ENCODE measurements around the gene MANBA. TPM values are rescaled to one million over a fixed set of nuclear protein-coding genes. Genes with fewer than 3 reads are reported as not detected.

Gene MANBA
- total RNA-seq, 1 experiment from 2014 or later: 4.0 TPM

DNA sequence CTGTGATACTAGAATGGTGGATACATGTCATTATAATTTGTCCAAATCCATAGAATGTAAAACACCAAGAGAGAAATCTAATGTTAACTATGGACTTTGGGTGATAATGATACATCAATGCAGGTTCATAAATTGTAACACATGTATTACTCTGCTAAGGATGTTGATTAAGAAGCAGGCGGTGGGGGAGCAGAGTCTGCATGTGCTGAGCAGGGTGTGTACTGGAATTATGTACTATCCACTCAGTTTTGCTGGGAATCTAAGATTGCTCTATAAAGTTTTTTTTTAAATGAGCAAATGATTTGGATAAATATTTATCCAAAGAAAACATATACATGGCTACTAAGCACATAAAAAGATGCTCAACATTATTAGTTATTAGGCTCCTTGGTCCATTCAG is 15.0 kb upstream of the MANBA start:
- no peak overlapping the region for H3K4me3 ChIP-seq (ENCODE audit: low read depth, low read length, poor library complexity, severe bottlenecking)
- no peaks in the 10 kb centered on the region for H3K4me1 ChIP-seq (ENCODE audit: insufficient read depth, low read length, poor library complexity, severe bottlenecking)
- H3K9me3 ChIP-seq (ENCODE audit: low read depth, low read length, poor library complexity, severe bottlenecking): no peaks in the 10 kb centered on the region
- no TSS peak for BruUV-seq (replicated peaks)
- intact Hi-C loops (cut with micrococcal nuclease; ENCODE audit: unreplicated experiment): no loop called here
- TF ChIP-seq, protein P1, sequence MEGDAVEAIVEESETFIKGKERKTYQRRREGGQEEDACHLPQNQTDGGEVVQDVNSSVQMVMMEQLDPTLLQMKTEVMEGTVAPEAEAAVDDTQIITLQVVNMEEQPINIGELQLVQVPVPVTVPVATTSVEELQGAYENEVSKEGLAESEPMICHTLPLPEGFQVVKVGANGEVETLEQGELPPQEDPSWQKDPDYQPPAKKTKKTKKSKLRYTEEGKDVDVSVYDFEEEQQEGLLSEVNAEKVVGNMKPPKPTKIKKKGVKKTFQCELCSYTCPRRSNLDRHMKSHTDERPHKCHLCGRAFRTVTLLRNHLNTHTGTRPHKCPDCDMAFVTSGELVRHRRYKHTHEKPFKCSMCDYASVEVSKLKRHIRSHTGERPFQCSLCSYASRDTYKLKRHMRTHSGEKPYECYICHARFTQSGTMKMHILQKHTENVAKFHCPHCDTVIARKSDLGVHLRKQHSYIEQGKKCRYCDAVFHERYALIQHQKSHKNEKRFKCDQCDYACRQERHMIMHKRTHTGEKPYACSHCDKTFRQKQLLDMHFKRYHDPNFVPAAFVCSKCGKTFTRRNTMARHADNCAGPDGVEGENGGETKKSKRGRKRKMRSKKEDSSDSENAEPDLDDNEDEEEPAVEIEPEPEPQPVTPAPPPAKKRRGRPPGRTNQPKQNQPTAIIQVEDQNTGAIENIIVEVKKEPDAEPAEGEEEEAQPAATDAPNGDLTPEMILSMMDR (conservative IDR thresholded peaks at IDR 0.05; ENCODE audit: low read depth, low read length): no peak
- TF ChIP-seq EZH2 (IDR thresholded peaks at IDR 0.05; ENCODE audit: borderline replicate concordance, low read depth, low read length, poor library complexity, severe bottlenecking): no peak
- no peak overlapping the region for H3K27ac ChIP-seq (ENCODE audit: low read depth, low read length, poor library complexity, severe bottlenecking)
- no peaks in the 10 kb centered on the region for H3K36me3 ChIP-seq (ENCODE audit: insufficient read depth, low read length, poor library complexity, severe bottlenecking)
- H3K27me3 ChIP-seq (replicated peaks; ENCODE audit: insufficient read depth, low read depth, low read length, poor library complexity): no peaks in the 10 kb centered on the region
- CTCF ChIA-PET: no interaction called here
- DNase-seq (ENCODE audit: low spot score): no peak
- POLR2A ChIA-PET (ENCODE audit: low non-redundant PET): no interaction called here

DNA sequence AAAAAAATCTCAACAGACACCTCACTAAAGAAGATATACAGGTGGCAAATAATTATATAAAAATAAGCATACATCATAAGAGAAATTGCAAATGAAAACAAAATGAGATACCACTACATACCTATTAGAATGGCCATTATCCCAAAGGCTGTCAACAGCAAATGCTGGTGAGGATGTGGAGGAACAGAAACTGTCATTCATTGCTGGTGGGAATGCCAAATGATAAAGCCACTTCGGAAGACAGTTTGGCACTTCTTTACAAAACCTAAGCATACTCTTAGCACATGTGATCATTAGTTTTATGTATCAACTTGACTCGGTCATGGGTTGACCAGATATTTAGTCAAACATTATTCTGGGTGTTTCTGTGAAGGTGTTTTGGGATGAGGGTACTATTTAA is 13.5 kb upstream of the MANBA start:
- H3K36me3 ChIP-seq (ENCODE audit: insufficient read depth, low read length, poor library complexity, severe bottlenecking): no peaks in the 10 kb centered on the region
- POLR2A ChIA-PET (ENCODE audit: low non-redundant PET): no interaction called here
- no peak overlapping the region for H3K4me3 ChIP-seq (ENCODE audit: low read depth, low read length, poor library complexity, severe bottlenecking)
- no peaks in the 10 kb centered on the region for H3K4me1 ChIP-seq (ENCODE audit: insufficient read depth, low read length, poor library complexity, severe bottlenecking)
- BruUV-seq (replicated peaks): no TSS peak
- CTCF ChIA-PET: no interaction called here
- no peaks in the 10 kb centered on the region for H3K27me3 ChIP-seq (replicated peaks; ENCODE audit: insufficient read depth, low read depth, low read length, poor library complexity)
- intact Hi-C loops (cut with micrococcal nuclease; ENCODE audit: unreplicated experiment): no loop called here
- no peaks in the 10 kb centered on the region for H3K9me3 ChIP-seq (ENCODE audit: low read depth, low read length, poor library complexity, severe bottlenecking)
- TF ChIP-seq EZH2 (IDR thresholded peaks at IDR 0.05; ENCODE audit: borderline replicate concordance, low read depth, low read length, poor library complexity, severe bottlenecking): no peak
- TF ChIP-seq, protein P1 (conservative IDR thresholded peaks at IDR 0.05; ENCODE audit: low read depth, low read length): no peak
- no peak for DNase-seq (ENCODE audit: low spot score)
- no peak overlapping the region for H3K27ac ChIP-seq (ENCODE audit: low read depth, low read length, poor library complexity, severe bottlenecking)

DNA sequence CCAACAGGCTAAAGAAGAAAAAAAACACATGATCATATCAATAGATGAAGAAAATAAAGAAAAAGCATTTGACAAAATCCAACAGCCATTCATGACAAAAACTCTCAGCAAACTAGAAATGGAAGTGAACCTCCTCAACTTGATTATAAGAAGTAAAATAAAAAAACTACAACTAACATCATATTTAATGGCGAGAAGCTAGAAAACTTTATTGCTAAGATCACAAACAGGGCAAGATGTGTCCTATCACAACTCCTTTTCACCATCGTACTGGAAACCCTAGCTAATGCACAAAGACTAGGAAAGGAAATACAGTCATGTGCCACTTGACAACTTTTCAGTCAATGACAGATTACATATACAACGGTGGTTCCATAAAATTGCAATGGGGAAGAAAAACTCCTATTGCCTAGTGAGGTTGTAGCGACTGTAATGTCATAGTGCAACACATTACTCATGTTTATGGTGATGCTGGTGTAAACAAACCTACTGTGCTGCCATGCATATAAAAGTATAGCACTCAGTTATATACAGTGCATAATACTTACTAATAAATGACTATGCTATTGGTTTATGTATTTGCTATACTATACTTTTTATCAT is 12.1 kb upstream of the MANBA start:
- ChIA-PET POLR2A (ENCODE audit: low non-redundant PET) (no interaction called here), CTCF (no interaction called here)
- intact Hi-C loops (cut with micrococcal nuclease; ENCODE audit: unreplicated experiment): no loop called here
- TF ChIP-seq, protein P1 (conservative IDR thresholded peaks at IDR 0.05; ENCODE audit: low read depth, low read length): no peak
- TF ChIP-seq EZH2 (IDR thresholded peaks at IDR 0.05; ENCODE audit: borderline replicate concordance, low read depth, low read length, poor library complexity, severe bottlenecking): no peak
- no peaks in the 10 kb centered on the region for H3K9me3 ChIP-seq (ENCODE audit: low read depth, low read length, poor library complexity, severe bottlenecking)
- no peaks in the 10 kb centered on the region for H3K4me1 ChIP-seq (ENCODE audit: insufficient read depth, low read length, poor library complexity, severe bottlenecking)
- H3K27me3 ChIP-seq (replicated peaks; ENCODE audit: insufficient read depth, low read depth, low read length, poor library complexity): no peaks in the 10 kb centered on the region
- DNase-seq (ENCODE audit: low spot score): no peak
- BruUV-seq (replicated peaks): no TSS peak
- no peak overlapping the region for H3K4me3 ChIP-seq (ENCODE audit: low read depth, low read length, poor library complexity, severe bottlenecking)
- no peak overlapping the region for H3K27ac ChIP-seq (ENCODE audit: low read depth, low read length, poor library complexity, severe bottlenecking)
- no peaks in the 10 kb centered on the region for H3K36me3 ChIP-seq (ENCODE audit: insufficient read depth, low read length, poor library complexity, severe bottlenecking)
